Activated T-cell treated with anti-CD3 and anti-CD28 coated beads, Interleukin-2, amount 50 U/mL, for 72 hours (primary cell): ENCODE results near the gene ADARB1. TPM values are rescaled to one million over a fixed set of nuclear protein-coding genes. Genes with fewer than 3 reads are reported as not detected.

Experiments used
- ATAC-seq, 2 donors: fragments of 150-1000 bp; cut with Tn5 transposase; replicated peaks in 1 of 2; 2 replicates each; pipeline ENCODE4 v1.10.0; 2021; ENCODE audit warnings: moderate library complexity in 2 of 2, mild to moderate bottlenecking in 1 of 2
- DNase-seq, 2 donors: peaks; one replicate each; pipeline ENCODE4 v3.0.0; 2021 to 2022; ENCODE audit warnings: mixed read lengths in 1 of 2
- H3K27ac Mint-ChIP-seq: one replicate; pipeline ENCODE4 v1.8.0; 2022; ENCODE audit warnings: mild to moderate bottlenecking, moderate library complexity, mixed read lengths
- H3K27me3 Mint-ChIP-seq: one replicate; pipeline ENCODE4 v1.8.0; 2022; ENCODE audit warnings: low read depth, mixed read lengths
- H3K36me3 Mint-ChIP-seq, 2 donors: one replicate each; pipeline ENCODE4 v1.8.0; 2022; ENCODE audit warnings: mixed read lengths in 2 of 2, mild to moderate bottlenecking in 1 of 2; ENCODE audit not compliant: insufficient read depth in 2 of 2
- H3K4me1 Mint-ChIP-seq: one replicate; pipeline ENCODE4 v1.8.0; 2022; ENCODE audit warnings: low read depth, mixed read lengths
- H3K4me3 Mint-ChIP-seq, 2 donors: one replicate each; pipeline ENCODE4 v1.8.0; 2022; ENCODE audit warnings: mild to moderate bottlenecking in 2 of 2, mixed read lengths in 2 of 2, moderate library complexity in 2 of 2
- H3K9me3 Mint-ChIP-seq, 2 donors: one replicate each; pipeline ENCODE4 v1.8.0; 2022; ENCODE audit warnings: mixed read lengths in 2 of 2
- total RNA-seq, 2 donors: library from RNA; stranded (reverse); gene quantifications; one replicate each; pipeline ENCODE4 v1.2.3, GENCODE V29; 2022

The ADARB1 gene
- total RNA-seq, 2 donors from 2014 or later, result 41.7 to 45.3 TPM

- H3K9me3 Mint-ChIP-seq, result no peaks in the 10 kb centered on the region
- DNase-seq (no peak), ATAC-seq (no peak)
- H3K4me1 Mint-ChIP-seq, result peaks cover 20% of the 10 kb centered on the region
- peaks cover 10% of the 10 kb centered on the region for H3K27me3 Mint-ChIP-seq
- H3K27ac Mint-ChIP-seq, result no peak overlapping the region
- H3K36me3 Mint-ChIP-seq, result no peaks in the 10 kb centered on the region
- no peak overlapping the region for H3K4me3 Mint-ChIP-seq
Observed at GRCh38 chr21:45253180-45253579, 178.8 kb downstream of the ADARB1 start.

GRCh38 chr21:45253633-45254459 lies 179.5 kb downstream of the ADARB1 start:
- H3K4me1 Mint-ChIP-seq, result peaks cover 20% of the 10 kb centered on the region
- peaks cover 10% of the 10 kb centered on the region for H3K27me3 Mint-ChIP-seq
- no peak overlapping the region for H3K27ac Mint-ChIP-seq
- H3K9me3 Mint-ChIP-seq, result no peaks in the 10 kb centered on the region
- H3K36me3 Mint-ChIP-seq, result no peaks in the 10 kb centered on the region
- H3K4me3 Mint-ChIP-seq, result peak overlapping the region in 1 of 2 donors; percentile 20
- ATAC-seq (no peak), DNase-seq (no peak)

GRCh38 chr21:45254460-45254930 lies 180.1 kb downstream of the ADARB1 start:
- Mint-ChIP-seq H3K27ac (no peak overlapping the region), H3K4me3 (peak overlapping the region in 1 of 2 donors; percentile 50), H3K36me3 (no peaks in the 10 kb centered on the region), H3K27me3 (peaks cover 10% of the 10 kb centered on the region), H3K9me3 (no peaks in the 10 kb centered on the region), H3K4me1 (peaks cover 20% of the 10 kb centered on the region)
- ATAC-seq (no peak), DNase-seq (no peak)

DNA sequence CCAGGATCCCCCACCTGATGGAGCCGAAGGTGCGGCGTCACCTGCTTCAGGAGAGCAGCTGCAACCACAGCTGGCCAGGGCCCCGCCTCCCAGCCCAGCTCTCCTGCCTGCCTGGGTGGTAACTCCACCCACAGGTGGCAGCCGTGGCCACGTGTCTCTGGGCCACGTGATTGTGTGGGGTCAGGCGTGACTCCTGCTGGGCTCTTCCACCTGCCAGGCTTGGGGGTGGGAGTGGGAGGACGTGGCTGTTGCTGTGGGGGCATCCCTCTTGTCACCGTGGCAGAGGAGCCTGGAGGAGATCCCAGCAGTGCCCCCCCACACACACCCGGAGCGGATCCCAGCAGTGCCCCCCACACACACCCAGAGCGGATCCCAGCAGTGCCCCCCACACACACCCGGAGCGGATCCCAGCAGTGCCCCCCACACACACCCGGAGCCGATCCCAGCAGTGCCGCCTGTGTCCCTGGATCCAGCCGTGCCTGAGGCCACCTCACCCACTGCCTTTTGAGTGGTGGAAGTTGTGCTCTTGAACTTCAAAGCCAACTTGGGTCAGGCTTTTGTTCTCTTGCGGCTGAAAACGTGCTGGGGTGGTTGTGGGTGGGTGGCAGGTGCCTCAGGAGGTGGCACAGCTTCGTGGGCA lies 181.1 kb downstream of the ADARB1 start:
- H3K4me3 Mint-ChIP-seq, result peak overlapping the region in 1 of 2 donors; percentile 62
- H3K4me1 Mint-ChIP-seq, result peaks cover 20% of the 10 kb centered on the region
- H3K27me3 Mint-ChIP-seq, result peaks cover 10% of the 10 kb centered on the region
- ATAC-seq (peak in 1 of 2 donors; percentile 69), DNase-seq (peak in 1 of 2 donors; percentile 55)
- no peaks in the 10 kb centered on the region for H3K36me3 Mint-ChIP-seq
- H3K27ac Mint-ChIP-seq, result no peak overlapping the region
- H3K9me3 Mint-ChIP-seq, result no peaks in the 10 kb centered on the region

DNA sequence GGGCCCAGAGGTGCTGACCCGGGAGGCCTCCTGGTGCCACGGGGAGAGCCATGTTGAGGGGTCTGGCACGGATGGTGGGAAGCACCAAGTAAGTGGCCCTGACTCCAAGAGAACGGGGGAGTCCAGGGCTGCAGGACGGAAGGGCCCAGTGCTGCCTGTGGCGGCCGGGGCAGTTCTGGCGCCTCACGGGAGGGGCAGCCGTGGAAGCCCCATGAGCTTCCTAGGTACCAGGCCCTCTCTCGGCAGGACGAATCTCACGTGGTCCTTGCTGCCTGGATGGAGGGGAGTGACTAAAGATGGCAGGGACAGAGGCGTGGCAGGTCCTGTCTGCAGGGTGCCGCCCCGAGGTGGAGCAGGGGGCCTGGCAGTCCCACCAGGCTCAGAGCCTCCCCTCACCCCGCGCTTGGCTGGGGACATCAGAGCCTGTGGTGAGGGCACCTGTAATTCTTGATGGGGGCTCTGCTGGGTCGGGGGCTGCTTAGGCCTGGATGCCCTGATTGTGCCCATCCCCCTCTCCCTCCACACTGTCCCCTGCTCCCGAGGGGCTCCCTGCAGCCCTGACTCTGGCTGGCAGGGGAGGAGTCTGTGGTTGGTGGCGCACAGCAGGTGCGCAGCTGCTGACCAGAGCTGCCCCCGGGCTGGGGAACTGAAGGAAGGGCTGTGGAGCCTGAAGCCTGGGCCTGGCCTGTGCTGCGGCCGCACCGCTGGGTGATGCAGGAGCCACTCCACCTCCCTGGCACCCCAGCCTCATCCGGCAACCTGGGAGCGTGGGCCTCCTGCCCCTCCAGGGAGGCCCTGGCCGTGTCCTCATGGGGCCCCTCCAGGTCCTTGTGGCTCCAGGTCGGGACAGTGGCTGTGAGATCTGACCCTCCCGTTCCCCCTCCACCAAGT lies 181.9 kb downstream of the ADARB1 start:
- DNase-seq (no peak), ATAC-seq (peak; percentile 11 to 25)
- Mint-ChIP-seq H3K27ac (no peak overlapping the region), H3K4me1 (peaks cover 20% of the 10 kb centered on the region), H3K27me3 (peaks cover 10% of the 10 kb centered on the region), H3K36me3 (no peaks in the 10 kb centered on the region), H3K9me3 (no peaks in the 10 kb centered on the region), H3K4me3 (peak overlapping the region in 1 of 2 donors; percentile 62)

DNA sequence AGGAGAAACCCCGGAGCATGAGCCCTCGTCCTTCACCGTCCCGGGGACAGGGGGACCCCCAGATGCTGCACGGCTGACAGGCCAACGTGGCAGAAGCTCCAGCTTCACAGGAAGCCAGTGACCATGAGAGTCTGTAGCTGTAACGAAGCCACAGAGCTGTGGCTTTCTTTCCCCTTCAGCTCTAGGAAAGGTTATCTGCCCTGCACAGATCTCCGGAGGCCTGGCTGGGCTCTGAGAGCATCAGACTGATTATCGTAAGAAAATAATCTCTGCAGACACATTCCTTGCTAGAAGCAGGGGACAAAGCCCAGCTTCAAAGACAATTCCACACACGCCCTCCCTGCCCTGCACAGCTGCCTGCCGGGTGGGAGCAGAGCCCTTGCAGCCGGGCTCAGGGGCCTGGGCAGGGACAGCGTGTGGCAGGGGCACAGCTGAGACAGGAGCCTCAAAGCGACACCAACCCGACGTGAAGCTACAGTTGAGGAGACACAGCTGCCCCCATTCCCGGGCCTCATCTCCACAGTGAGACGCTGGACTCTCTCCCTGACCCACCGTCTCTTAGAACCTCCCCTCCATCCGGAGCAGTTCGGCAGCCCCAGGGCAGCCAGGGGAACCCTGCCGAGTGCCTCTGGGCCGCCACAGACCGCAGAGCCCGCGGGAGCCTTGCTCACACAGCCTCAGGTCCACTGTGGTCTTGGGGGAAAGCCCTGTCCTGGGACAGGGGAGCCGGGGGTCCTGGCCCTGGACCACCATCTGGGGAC lies 182.7 kb downstream of the ADARB1 start:
- Mint-ChIP-seq H3K4me1 (peaks cover 20% of the 10 kb centered on the region), H3K4me3 (peak overlapping the region in 1 of 2 donors; percentile 27), H3K27ac (no peak overlapping the region), H3K9me3 (no peaks in the 10 kb centered on the region), H3K27me3 (peaks cover 10% of the 10 kb centered on the region), H3K36me3 (no peaks in the 10 kb centered on the region)
- DNase-seq (no peak), ATAC-seq (peak; percentile 34 to 47)

GRCh38 chr21:45257673-45258341 lies 183.4 kb downstream of the ADARB1 start:
- Mint-ChIP-seq H3K4me1 (peaks cover 20% of the 10 kb centered on the region), H3K9me3 (no peaks in the 10 kb centered on the region), H3K27ac (no peak overlapping the region), H3K27me3 (peaks cover 10% of the 10 kb centered on the region), H3K36me3 (no peaks in the 10 kb centered on the region), H3K4me3 (no peak overlapping the region)
- ATAC-seq (no peak), DNase-seq (no peak)

GRCh38 chr21:45258466-45258865 lies 184.1 kb downstream of the ADARB1 start:
- no peaks in the 10 kb centered on the region for H3K9me3 Mint-ChIP-seq
- DNase-seq, result no peak
- H3K4me3 Mint-ChIP-seq, result no peak overlapping the region
- no peak for ATAC-seq
- H3K36me3 Mint-ChIP-seq, result no peaks in the 10 kb centered on the region
- H3K4me1 Mint-ChIP-seq, result peaks cover 20% of the 10 kb centered on the region
- peaks cover 10% of the 10 kb centered on the region for H3K27me3 Mint-ChIP-seq
- no peak overlapping the region for H3K27ac Mint-ChIP-seq

- ATAC-seq (no peak), DNase-seq (no peak)
- Mint-ChIP-seq H3K27me3 (peaks cover 8% of the 10 kb centered on the region), H3K4me3 (no peak overlapping the region), H3K36me3 (no peaks in the 10 kb centered on the region), H3K9me3 (no peaks in the 10 kb centered on the region), H3K27ac (no peak overlapping the region), H3K4me1 (peaks cover 20% of the 10 kb centered on the region)
Observed at GRCh38 chr21:45259206-45259840, 184.9 kb downstream of the ADARB1 start.

DNA sequence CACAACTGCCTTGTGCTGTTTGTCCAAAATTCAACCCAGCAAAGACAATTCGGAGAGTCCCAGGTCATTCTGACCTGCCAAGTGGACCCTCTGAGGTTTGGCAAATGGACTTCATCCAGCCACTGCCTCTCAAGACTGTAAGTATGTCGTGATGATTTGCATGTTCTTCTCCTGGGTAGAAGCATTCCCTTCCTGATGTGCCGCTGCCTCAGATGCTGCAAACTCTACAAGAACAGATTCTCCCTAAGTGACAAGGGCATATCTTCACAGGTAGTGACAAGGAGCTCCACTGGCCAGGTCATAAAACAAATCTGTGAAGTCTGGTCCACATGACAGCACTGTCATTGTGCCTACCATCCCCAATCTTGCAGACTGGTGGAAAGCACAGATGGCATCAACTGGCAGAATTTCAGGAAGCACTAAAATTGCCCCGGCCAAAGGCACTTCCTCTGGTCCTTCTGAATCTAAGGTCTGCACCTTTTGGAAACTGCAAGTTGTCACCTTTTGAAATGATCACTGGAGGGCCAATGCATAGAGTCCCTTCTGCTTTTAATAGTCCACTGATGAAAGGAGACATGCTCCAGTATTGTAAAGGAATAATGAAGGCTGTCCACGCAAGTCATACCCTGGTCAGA lies 185.9 kb downstream of the ADARB1 start:
- DNase-seq (no peak), ATAC-seq (no peak)
- H3K4me3 Mint-ChIP-seq, result no peak overlapping the region
- peaks cover 10% of the 10 kb centered on the region for H3K4me1 Mint-ChIP-seq
- H3K27me3 Mint-ChIP-seq, result no peaks in the 10 kb centered on the region
- no peaks in the 10 kb centered on the region for H3K9me3 Mint-ChIP-seq
- H3K27ac Mint-ChIP-seq, result no peak overlapping the region
- no peaks in the 10 kb centered on the region for H3K36me3 Mint-ChIP-seq

DNA sequence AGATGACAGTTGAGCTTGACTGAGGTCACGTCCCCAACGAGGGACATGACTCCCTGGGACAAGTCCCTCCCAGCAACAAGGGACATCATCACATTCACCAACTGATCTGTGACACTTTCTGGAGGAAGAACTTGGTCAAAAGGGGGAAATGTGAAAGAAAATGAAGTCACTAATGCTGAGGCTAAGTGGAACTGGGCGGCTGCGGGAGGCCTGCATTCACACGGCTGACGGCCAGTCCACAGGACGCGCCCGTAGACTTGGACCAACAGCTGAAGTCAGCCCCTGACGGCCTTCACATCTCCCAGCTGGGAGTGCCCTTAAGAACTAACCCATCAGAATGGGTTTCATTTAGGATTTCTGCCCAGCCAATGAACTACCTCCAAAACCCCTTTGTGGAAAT lies 186.7 kb downstream of the ADARB1 start:
- no peak overlapping the region for H3K4me3 Mint-ChIP-seq
- H3K9me3 Mint-ChIP-seq, result no peaks in the 10 kb centered on the region
- H3K36me3 Mint-ChIP-seq, result peaks cover 0 to 5% of the 10 kb centered on the region in 2 donors
- DNase-seq, result no peak
- H3K4me1 Mint-ChIP-seq, result peaks cover 2% of the 10 kb centered on the region
- ATAC-seq, result no peak
- H3K27me3 Mint-ChIP-seq, result no peaks in the 10 kb centered on the region
- no peak overlapping the region for H3K27ac Mint-ChIP-seq
